Measurements from ENCODE around the gene PPWD1.
A peak's percentile ranks its signal among the peaks of the same experiment; 100 is the strongest.
"Not testable (repeated sequence)": the region's sequence is repeated elsewhere in the genome, so short reads cannot be mapped to it uniquely, and the experiment has no call there.

PPWD1 gene

DNA sequence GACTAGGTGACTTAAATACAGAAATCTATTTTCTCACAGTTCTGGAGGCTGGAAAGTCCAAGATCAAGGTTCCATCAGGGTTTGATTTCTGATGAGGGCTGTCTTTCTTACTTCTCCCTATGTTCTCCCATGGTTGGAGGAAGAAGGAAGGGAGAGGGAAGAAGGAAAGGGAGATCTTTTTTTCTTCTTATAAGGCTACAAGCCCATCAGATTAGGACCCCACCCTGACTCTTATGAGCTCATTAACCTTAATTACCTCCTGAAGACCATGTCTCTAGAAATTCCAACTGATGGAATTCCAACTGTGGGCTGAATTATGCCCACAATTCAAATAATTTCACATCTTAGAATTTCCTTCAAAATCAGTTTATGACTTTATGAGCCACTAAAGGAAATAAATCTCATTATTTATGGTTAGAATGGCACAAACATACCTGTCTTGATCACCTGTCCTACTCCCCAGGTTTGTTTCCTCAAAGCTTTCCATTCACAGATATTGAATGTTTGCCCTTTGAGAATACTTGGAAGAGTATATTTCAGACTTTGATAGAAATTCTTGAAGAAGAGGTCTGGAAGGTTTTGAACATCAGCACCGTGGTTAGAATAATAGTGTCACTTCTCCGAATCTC, 7.6 kb downstream of the PPWD1 start:
- H3K36me3 ChIP-seq (ENCODE audit: control insufficient read depth in 4 of 4, insufficient read depth in 4 of 4, low read length in 3 of 4): peaks cover 15 to 38% (median 33%) of the 10 kb centered on the region in 4 experiments
- no peaks in the 10 kb centered on the region for H3K27me3 ChIP-seq (replicated peaks in 2 of 5; ENCODE audit: control insufficient read depth in 4 of 5, insufficient read depth in 5 of 5, low read length in 4 of 5)
- WGBS (ENCODE audit: insufficient coverage): 100% methylated on average over 2 of the region's 2 CpGs
- CTCF ChIA-PET: interaction anchor here (1.4 kb wide), 1 partner anchor 13 kb away, joined by 4 read pairs; no protein-coding TSS in a partner anchor
- no peak overlapping the region for H3K4me3 ChIP-seq (ENCODE audit: control insufficient read depth in 1 of 7, extremely low read depth in 1 of 7, insufficient read depth in 4 of 7, low read depth in 2 of 7, low read length in 6 of 7)
- no peak for DNase-seq
- no peaks in the 10 kb centered on the region for H3K4me1 ChIP-seq (ENCODE audit: control extremely low read depth in 1 of 4, control insufficient read depth in 4 of 4, insufficient read depth in 4 of 4, low read length in 3 of 4)
- H3K27ac ChIP-seq (ENCODE audit: insufficient read depth in 1 of 2, low read depth in 1 of 2, low read length in 2 of 2, poor library complexity in 1 of 2, severe bottlenecking in 2 of 2): no peak overlapping the region
- POLR2A ChIA-PET: no interaction called here
- H3K9me3 ChIP-seq (ENCODE audit: control extremely low read depth in 1 of 5, control insufficient read depth in 4 of 5, insufficient read depth in 2 of 5, low read depth in 1 of 5, low read length in 4 of 5): no peaks in the 10 kb centered on the region

DNA sequence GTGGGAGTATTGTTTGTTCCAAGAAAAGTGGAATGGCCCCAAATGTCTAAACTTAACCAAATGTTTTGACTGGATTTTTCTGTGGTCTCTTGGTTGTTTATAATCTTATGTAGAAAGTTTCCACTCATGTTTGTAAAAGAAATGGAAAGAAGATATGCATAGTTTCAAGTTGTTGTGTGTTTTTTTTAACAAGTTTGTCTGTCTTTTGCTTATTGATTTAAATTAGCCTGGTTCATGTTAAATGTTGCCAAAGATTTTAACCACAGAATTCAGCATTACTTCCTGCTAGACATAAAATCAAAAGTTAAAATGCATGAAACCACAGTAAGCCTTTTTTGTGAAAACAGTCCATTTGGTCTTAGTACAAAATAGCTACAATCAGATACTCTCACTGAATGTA, 14.0 kb downstream of the PPWD1 start:
- Histone ChIP-seq H3K9me3 (ENCODE audit: control extremely low read depth in 1 of 5, control insufficient read depth in 4 of 5, insufficient read depth in 2 of 5, low read depth in 1 of 5, low read length in 4 of 5) (no peaks in the 10 kb centered on the region), H3K36me3 (ENCODE audit: control insufficient read depth in 4 of 4, insufficient read depth in 4 of 4, low read length in 3 of 4) (peaks cover 13 to 50% (median 35%) of the 10 kb centered on the region in 4 experiments), H3K4me1 (ENCODE audit: control extremely low read depth in 1 of 4, control insufficient read depth in 4 of 4, insufficient read depth in 4 of 4, low read length in 3 of 4) (no peaks in the 10 kb centered on the region), H3K27ac (ENCODE audit: insufficient read depth in 1 of 2, low read depth in 1 of 2, low read length in 2 of 2, poor library complexity in 1 of 2, severe bottlenecking in 2 of 2) (no peak overlapping the region), H3K27me3 (replicated peaks in 2 of 5; ENCODE audit: control insufficient read depth in 4 of 5, insufficient read depth in 5 of 5, low read length in 4 of 5) (no peaks in the 10 kb centered on the region), H3K4me3 (ENCODE audit: control insufficient read depth in 1 of 7, extremely low read depth in 1 of 7, insufficient read depth in 4 of 7, low read depth in 2 of 7, low read length in 6 of 7) (no peak overlapping the region)
- no peak for DNase-seq
- ChIA-PET POLR2A (no interaction called here), CTCF (no interaction called here)

DNA sequence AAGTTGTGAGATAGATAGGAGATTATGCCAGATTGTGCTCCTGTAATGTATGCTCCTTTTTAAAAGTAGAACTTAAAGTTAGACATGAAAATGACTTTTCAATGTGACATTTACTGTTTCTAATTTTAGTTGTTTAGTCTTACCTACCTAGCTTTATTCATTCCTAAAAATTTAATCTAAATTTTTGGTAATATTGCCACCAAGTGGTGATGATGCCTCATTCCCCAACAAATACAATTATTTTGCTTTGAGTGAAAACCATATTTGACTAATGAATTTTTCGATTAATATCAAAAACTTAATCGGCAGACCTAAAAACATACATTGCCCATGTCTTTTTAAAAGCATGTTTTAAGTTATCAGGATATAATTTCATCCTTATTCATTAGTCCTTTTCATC, 25.6 kb downstream of the PPWD1 start:
- Histone ChIP-seq H3K9me3 (ENCODE audit: control extremely low read depth in 1 of 5, control insufficient read depth in 4 of 5, insufficient read depth in 2 of 5, low read depth in 1 of 5, low read length in 4 of 5) (no peaks in the 10 kb centered on the region), H3K27me3 (replicated peaks in 2 of 5; ENCODE audit: control insufficient read depth in 4 of 5, insufficient read depth in 5 of 5, low read length in 4 of 5) (no peaks in the 10 kb centered on the region), H3K4me3 (ENCODE audit: control insufficient read depth in 1 of 7, extremely low read depth in 1 of 7, insufficient read depth in 4 of 7, low read depth in 2 of 7, low read length in 6 of 7) (no peak overlapping the region), H3K4me1 (ENCODE audit: control extremely low read depth in 1 of 4, control insufficient read depth in 4 of 4, insufficient read depth in 4 of 4, low read length in 3 of 4) (no peaks in the 10 kb centered on the region), H3K36me3 (ENCODE audit: control insufficient read depth in 4 of 4, insufficient read depth in 4 of 4, low read length in 3 of 4) (peaks cover 24 to 73% (median 52%) of the 10 kb centered on the region in 4 experiments), H3K27ac (ENCODE audit: insufficient read depth in 1 of 2, low read depth in 1 of 2, low read length in 2 of 2, poor library complexity in 1 of 2, severe bottlenecking in 2 of 2) (no peak overlapping the region)
- peak in 1 of 3 donors; percentile 6 for DNase-seq
- no CpG with 5 or more reads among the region's 2 CpGs for WGBS (ENCODE audit: insufficient coverage)
- POLR2A ChIA-PET: no interaction called here
- CTCF ChIA-PET: interaction anchor here (1.3 to 3.2 kb wide), 2 partner anchors 10 to 19 kb away, joined by 5 to 10 read pairs; no protein-coding TSS in a partner anchor

DNA sequence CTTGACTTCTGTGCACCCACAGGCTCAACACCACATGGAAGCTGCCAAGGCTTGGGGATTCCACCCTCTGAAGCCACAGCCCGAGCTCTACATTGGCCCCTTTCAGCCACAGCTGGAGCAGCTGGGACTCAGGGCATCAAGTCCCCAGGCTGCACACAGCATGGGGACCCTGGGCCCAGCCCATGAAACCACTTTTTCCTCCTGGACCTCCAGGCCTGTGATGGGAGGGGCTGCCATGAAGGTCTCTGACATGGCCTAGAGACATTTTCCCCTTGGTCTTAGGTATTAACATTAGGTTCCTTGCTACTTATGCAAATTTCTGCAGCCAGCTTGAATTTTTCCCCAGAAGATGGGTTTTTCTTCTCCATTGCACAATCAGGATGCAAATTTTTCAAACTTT, 38.7 kb downstream of the PPWD1 start:
- Histone ChIP-seq H3K9me3 (ENCODE audit: control extremely low read depth in 1 of 5, control insufficient read depth in 4 of 5, insufficient read depth in 2 of 5, low read depth in 1 of 5, low read length in 4 of 5) (peaks cover 1 to 25% (median 6%) of the 10 kb centered on the region in 5 experiments), H3K36me3 (ENCODE audit: control insufficient read depth in 4 of 4, insufficient read depth in 4 of 4, low read length in 3 of 4) (peaks cover 32 to 92% (median 44%) of the 10 kb centered on the region in 4 experiments)
- WGBS (ENCODE audit: insufficient coverage): no CpG with 5 or more reads among the region's 1 CpG
- H3K27ac ChIP-seq (ENCODE audit: insufficient read depth in 1 of 2, low read depth in 1 of 2, low read length in 2 of 2, poor library complexity in 1 of 2, severe bottlenecking in 2 of 2); H3K4me1 ChIP-seq (ENCODE audit: control extremely low read depth in 1 of 4, control insufficient read depth in 4 of 4, insufficient read depth in 4 of 4, low read length in 3 of 4); CTCF ChIA-PET; DNase-seq; H3K27me3 ChIP-seq (replicated peaks in 2 of 5; ENCODE audit: control insufficient read depth in 4 of 5, insufficient read depth in 5 of 5, low read length in 4 of 5); H3K4me3 ChIP-seq (ENCODE audit: control insufficient read depth in 1 of 7, extremely low read depth in 1 of 7, insufficient read depth in 4 of 7, low read depth in 2 of 7, low read length in 6 of 7); POLR2A ChIA-PET: not testable (repeated sequence)

DNA sequence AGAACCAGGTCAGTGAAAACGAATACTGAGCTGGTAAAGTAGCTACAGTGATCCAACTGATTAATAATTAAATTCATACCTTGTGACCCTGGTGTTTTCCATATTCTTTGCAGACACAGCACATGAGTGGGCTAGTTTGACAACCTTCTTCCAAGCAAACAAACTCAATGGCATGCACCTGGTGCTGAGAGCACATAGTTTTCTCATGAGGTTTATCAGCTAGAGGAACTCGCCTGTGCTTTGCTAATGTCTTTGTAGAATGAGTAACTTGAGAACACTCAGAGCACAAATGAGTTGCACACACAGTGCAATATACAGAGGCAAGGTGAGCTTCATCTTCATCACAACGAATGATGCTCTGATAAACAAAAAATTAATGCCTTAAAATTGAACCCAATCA, 48.4 kb downstream of the PPWD1 start:
- Histone ChIP-seq H3K27me3 (replicated peaks in 2 of 5; ENCODE audit: control insufficient read depth in 4 of 5, insufficient read depth in 5 of 5, low read length in 4 of 5) (no peaks in the 10 kb centered on the region), H3K9me3 (ENCODE audit: control extremely low read depth in 1 of 5, control insufficient read depth in 4 of 5, insufficient read depth in 2 of 5, low read depth in 1 of 5, low read length in 4 of 5) (no peaks in the 10 kb centered on the region), H3K4me3 (ENCODE audit: control insufficient read depth in 1 of 7, extremely low read depth in 1 of 7, insufficient read depth in 4 of 7, low read depth in 2 of 7, low read length in 6 of 7) (no peak overlapping the region), H3K4me1 (ENCODE audit: control extremely low read depth in 1 of 4, control insufficient read depth in 4 of 4, insufficient read depth in 4 of 4, low read length in 3 of 4) (no peaks in the 10 kb centered on the region), H3K27ac (ENCODE audit: insufficient read depth in 1 of 2, low read depth in 1 of 2, low read length in 2 of 2, poor library complexity in 1 of 2, severe bottlenecking in 2 of 2) (no peak overlapping the region), H3K36me3 (ENCODE audit: control insufficient read depth in 4 of 4, insufficient read depth in 4 of 4, low read length in 3 of 4) (peaks cover 24 to 80% (median 35%) of the 10 kb centered on the region in 4 experiments)
- CTCF ChIA-PET: interaction anchor here (1.4 kb wide), 1 partner anchor 20 kb away, joined by 3 read pairs; no protein-coding TSS in a partner anchor
- 100% methylated on average over 1 of the region's 3 CpGs for WGBS (ENCODE audit: insufficient coverage)
- DNase-seq: no peak
- POLR2A ChIA-PET: no interaction called here

DNA sequence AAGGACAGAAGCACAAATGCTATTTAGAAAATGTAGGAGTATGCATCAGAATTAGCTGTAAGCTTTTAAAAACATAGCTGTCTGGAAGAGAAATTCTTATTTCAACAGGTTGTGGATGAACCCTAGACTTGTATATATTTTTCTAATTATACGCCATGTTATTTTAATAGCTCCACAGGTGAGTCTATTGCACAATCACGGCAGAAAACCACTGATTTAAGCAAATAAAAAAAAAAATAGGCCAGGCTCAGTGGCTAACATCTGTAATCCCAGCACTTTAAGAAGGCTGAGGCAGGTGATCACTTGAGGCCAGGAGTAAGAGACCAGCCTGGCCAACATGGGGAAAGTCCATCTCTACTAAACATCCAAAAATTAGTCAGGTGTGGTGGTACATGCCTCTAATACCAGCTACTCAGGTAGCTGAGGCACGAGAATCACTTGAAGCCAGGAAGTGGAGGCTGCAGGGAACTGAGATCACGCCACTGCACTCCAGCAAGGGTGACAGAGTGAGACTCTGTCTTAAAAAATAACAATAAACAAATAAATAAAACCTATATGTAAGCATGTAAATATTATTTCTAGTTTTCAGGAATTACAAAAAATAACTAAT, 49.3 kb downstream of the PPWD1 start:
- Histone ChIP-seq H3K27me3 (replicated peaks in 2 of 5; ENCODE audit: control insufficient read depth in 4 of 5, insufficient read depth in 5 of 5, low read length in 4 of 5) (no peaks in the 10 kb centered on the region), H3K36me3 (ENCODE audit: control insufficient read depth in 4 of 4, insufficient read depth in 4 of 4, low read length in 3 of 4) (peaks cover 21 to 75% (median 30%) of the 10 kb centered on the region in 4 experiments), H3K4me3 (ENCODE audit: control insufficient read depth in 1 of 7, extremely low read depth in 1 of 7, insufficient read depth in 4 of 7, low read depth in 2 of 7, low read length in 6 of 7) (no peak overlapping the region), H3K4me1 (ENCODE audit: control extremely low read depth in 1 of 4, control insufficient read depth in 4 of 4, insufficient read depth in 4 of 4, low read length in 3 of 4) (no peaks in the 10 kb centered on the region), H3K9me3 (ENCODE audit: control extremely low read depth in 1 of 5, control insufficient read depth in 4 of 5, insufficient read depth in 2 of 5, low read depth in 1 of 5, low read length in 4 of 5) (no peaks in the 10 kb centered on the region), H3K27ac (ENCODE audit: insufficient read depth in 1 of 2, low read depth in 1 of 2, low read length in 2 of 2, poor library complexity in 1 of 2, severe bottlenecking in 2 of 2) (no peak overlapping the region)
- POLR2A ChIA-PET: no interaction called here
- DNase-seq: no peak
- WGBS (ENCODE audit: insufficient coverage): 100% methylated on average over 1 of the region's 4 CpGs
- CTCF ChIA-PET: interaction anchor here (1.4 kb wide), 1 partner anchor 20 kb away, joined by 3 read pairs; no protein-coding TSS in a partner anchor

DNA sequence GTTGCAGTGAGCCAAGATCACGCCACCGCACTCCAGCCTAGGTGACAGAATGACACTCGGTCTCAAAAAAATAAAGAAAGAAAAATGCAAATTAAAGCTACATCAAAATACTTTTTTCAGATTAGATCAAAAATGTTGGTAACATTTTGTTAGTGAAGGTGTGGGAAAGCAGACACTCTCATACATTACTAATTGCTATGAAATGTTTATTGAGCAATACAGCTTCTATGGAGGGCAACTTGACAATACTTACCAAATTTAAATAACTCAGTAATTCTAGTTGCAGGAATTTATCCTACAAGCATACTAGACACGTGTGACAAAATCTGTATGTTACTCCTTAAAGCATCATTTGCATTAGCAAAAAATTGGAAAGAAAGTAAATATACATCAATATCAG, 56.9 kb downstream of the PPWD1 start:
- WGBS (ENCODE audit: insufficient coverage): 100% methylated on average over 2 of the region's 4 CpGs
- no peak for DNase-seq
- Histone ChIP-seq H3K27ac (ENCODE audit: insufficient read depth in 1 of 2, low read depth in 1 of 2, low read length in 2 of 2, poor library complexity in 1 of 2, severe bottlenecking in 2 of 2) (no peak overlapping the region), H3K36me3 (ENCODE audit: control insufficient read depth in 4 of 4, insufficient read depth in 4 of 4, low read length in 3 of 4) (peaks cover 3 to 16% (median 4%) of the 10 kb centered on the region in 4 experiments), H3K4me3 (ENCODE audit: control insufficient read depth in 1 of 7, extremely low read depth in 1 of 7, insufficient read depth in 4 of 7, low read depth in 2 of 7, low read length in 6 of 7) (no peak overlapping the region), H3K27me3 (replicated peaks in 2 of 5; ENCODE audit: control insufficient read depth in 4 of 5, insufficient read depth in 5 of 5, low read length in 4 of 5) (no peaks in the 10 kb centered on the region), H3K9me3 (ENCODE audit: control extremely low read depth in 1 of 5, control insufficient read depth in 4 of 5, insufficient read depth in 2 of 5, low read depth in 1 of 5, low read length in 4 of 5) (no peaks in the 10 kb centered on the region), H3K4me1 (ENCODE audit: control extremely low read depth in 1 of 4, control insufficient read depth in 4 of 4, insufficient read depth in 4 of 4, low read length in 3 of 4) (peaks cover 9 to 19% (median 15%) of the 10 kb centered on the region in 4 experiments)
- CTCF ChIA-PET: interaction anchor here (1.0 kb wide), 1 partner anchor 11 kb away, joined by 4 read pairs; no protein-coding TSS in a partner anchor
- POLR2A ChIA-PET: no interaction called here

Measured in common myeloid progenitor, CD34-positive (primary cell).